ENCODE measurements around the gene TMC8.
A peak's percentile ranks its signal among the peaks of the same experiment; 100 is the strongest.
"Not testable (repeated sequence)": the region's sequence is repeated elsewhere in the genome, so short reads cannot be mapped to it uniquely, and the experiment has no call there.

TMC8 gene

DNA sequence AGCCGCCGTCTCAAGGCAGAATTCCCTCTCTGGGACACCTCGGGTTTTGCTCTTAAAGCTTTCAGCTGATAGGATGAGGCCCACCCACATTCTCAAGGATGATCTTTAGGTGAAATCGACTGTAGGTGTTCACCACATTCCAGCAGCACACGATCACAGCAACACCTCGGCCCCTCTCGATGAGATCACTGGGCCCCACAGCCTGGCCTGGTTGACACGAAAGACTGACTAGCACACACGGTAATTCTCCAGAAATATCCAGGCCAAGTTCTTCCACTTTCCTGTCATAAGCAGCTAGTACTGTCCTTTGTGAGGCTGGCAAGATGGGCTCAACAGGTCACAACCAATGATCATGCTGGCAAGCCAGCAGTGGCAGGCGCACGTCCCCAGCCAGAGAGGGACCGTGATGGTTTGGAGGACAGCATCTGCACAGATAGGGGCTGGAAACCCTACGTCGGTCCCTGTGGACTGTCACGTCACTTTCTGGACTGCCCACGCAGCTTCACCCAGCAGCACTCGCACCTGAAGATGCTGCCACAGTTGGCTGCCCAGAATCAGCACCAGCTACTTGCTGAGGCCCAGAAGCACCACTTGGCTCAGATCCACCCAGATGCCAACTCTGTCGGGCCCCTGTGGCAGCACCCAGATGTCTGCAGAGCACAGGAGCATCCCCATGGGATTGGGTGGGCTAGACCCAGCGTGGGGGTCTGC, 19.4 kb upstream of the TMC8 start:
- no peak for DNase-seq

DNA sequence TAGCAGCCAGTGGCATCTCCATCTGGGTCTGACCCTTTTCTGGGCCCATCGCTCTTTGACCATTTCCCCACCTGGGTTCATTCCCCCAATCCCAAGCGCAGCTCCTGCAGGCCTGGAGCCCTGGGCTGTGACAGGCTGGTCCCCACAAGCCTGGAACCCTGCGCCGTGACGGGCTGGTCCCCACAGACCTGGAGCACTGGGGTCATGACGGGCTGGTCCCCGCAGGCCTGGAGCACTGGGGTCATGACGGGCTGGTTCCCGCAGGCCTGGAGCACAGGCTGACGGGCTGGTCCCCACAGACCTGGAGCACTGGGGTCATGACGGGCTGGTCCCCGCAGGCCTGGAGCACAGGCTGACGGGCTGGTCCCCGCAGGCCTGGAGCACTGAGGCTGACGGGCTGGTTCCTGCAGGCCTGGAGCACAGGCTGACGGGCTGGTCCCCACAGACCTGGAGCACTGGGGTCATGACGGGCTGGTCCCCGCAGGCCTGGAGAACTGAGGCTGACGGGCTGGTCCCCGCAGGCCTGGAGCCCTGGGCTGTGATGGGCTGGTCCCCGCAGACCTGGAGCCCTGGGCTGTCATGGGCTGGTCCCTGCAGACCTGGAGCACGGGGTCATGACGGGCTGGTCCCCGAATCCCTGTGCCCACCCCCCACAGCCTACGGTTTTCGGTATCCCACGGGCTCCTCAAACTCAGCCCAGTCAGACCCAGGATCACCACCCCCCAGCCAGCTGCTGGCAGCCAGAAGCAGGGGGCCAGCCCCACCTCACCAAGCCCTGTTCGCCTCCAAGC, 18.6 kb upstream of the TMC8 start:
- no peak for DNase-seq

DNA sequence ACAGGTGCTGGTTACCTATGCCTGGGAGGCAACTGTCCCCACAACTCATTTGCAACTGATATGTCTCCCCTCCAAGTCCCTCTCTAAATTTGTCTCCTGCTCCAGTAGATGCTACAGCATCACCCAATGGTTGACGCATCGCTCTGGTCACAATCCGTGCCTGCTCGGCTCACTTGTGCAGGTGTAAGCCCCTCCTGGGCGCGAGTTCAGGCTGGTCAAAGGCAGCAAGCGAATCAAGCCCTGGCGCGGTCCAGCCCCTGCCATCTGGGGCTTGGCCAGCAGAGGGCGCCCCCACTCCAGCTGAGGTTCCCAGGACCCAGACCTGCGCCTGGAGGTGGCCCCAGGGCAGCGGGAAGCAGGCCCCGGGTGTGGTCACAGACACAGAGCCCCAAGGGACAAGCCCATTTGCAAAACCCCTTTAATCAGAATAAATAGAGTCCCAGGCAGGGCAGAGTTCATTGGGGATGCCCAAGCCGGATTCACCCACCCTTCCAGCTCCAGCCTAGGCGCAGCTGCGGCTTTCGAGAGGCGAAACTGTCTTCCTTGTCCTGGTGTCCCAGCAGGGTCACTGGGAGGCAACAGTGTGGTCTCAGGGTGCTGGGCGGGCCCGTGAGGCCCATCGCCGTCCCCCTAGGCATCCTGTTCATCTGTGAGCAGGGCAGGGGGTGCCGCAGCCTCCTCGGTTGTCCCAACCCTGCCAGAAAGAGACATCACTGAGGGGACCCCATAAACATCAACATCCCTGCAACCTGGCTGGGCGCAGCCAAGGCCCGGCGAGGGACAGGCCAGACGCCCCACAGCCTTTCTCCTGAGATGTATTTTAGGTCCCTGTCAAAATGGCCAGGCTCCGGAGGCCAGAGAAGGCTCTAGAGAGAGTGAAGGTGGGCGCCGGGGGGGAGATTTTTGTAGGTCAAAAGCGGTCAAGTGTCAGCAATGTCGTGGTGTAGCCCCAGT, 17.8 kb upstream of the TMC8 start:
- DNase-seq = peak; percentile 24 to 89

DNA sequence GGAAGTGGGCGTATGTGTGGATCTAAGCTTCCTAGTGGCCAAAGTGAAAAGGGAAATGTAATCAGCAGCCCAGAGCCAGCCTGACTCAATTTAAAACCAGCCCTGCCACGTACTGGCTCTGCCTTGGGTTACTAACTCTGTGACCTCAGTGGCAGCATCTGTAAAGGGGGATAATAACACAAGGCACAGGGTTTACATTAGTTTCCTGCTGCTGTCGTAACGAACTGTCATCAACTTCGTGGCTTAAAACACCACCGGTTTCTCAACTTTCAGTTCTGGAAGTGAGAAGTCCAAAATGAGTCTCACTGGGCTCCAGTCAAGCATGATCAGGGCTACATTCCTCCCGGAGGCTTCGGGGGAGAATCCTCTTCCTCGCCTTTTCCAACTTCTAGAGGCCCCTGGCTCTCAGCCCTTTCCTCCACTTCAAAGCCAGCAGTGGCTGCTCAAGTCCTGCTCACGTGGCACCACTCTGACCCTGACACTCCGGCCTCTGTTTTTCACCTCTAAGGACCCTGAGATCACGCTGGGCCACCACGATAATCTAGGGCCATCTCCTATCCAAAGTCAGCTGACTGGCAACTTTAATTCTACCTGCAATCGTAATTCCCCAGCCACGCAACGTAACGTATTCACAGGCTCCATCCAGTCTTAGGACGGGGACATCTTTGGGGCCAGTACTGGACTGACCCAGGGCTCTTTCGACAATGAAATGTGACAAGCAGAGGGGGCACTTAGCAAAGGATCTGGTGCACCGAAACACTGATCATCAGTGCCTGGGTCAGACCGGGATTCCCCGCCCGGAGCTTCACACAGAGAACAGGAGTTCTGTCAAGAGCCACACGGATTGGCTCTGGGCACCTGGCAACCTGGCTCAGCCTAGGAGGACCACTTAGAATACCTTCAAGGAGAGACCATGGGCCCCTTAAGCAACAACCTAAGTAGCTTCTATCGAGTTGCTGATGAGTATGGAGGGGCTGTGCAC, 16.5 kb upstream of the TMC8 start:
- DNase-seq = peak; percentile 39 to 40

DNA sequence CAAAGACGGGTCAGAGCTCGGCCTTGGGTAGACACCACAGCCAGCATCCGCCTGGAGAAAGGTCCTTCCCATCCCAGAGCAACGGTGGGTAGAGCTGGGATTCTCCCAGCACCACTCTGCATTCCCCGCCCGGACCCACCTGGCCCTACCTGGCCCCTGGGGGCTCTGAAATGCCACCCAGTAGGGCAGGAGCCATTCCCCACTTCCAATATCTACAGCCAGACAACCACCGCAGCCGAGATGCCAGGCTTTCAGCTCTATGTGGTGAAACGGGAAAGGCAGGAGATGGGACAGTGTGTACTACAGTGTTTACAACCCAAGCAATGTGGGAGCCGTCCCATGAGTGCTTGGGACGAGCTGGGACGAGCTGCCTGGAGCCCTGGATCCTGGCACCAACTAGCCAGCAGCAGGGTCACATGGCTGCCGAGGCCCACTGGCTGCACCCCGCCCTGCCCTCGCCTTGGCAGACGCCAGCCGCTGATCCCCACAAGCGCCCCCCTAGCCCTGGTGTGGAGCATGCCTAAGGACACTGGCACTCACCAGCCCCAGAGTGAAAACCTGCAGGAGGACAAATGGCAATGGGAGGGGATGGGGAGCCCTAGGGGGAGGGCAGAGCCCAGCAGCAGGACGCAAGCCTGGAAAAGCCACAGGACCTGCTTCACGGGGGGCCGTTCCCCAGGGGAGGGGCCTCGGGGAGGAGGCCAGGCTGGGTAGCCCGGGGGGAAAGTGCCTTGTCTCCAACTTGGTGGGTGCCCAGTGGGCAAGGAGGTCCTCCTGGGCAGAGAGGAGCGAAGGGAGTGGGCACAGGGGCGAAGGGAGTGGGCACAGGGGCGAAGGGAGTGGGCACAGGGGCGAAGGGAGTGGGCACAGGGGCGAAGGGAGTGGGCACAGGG, 15.5 kb upstream of the TMC8 start:
- no peak for DNase-seq

DNA sequence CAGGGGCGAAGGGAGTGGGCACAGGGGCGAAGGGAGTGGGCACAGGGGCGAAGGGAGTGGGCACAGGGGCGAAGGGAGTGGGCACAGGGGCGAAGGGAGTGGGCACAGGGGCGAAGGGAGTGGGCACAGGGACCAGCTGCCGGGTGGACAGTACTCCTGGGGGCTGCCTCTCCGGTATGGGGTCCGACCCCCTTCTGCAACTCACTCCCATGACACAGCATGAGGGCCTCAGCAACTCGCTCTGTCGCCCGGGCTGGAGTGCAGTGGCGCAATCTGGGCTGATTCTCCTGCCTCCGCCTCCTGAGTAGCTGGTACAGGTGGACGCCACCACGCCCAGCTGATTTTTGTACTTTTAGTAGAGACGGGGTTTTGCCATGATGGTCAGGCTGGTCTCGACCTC, 14.8 kb upstream of the TMC8 start:
- not testable (repeated sequence) for DNase-seq

DNA sequence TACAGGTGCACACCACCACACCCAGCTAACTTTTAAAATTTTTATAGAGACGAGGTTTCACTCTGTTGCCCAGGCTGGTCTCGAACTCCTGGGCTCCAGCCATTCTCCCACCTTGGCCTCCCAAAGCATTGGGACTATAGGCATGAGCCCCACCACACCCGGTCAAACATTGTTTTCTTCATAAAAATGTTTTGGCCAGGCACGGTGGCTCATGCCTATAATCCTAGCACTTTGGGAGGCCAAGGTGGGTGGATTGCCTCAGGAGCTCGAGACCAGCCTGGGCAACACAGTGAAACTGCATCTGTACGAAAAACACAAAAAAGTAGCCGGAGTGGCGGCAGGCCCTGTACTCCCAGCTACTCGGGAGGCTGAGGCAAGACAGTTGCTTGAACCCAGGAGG, 14.2 kb upstream of the TMC8 start:
- DNase-seq = no peak

DNA sequence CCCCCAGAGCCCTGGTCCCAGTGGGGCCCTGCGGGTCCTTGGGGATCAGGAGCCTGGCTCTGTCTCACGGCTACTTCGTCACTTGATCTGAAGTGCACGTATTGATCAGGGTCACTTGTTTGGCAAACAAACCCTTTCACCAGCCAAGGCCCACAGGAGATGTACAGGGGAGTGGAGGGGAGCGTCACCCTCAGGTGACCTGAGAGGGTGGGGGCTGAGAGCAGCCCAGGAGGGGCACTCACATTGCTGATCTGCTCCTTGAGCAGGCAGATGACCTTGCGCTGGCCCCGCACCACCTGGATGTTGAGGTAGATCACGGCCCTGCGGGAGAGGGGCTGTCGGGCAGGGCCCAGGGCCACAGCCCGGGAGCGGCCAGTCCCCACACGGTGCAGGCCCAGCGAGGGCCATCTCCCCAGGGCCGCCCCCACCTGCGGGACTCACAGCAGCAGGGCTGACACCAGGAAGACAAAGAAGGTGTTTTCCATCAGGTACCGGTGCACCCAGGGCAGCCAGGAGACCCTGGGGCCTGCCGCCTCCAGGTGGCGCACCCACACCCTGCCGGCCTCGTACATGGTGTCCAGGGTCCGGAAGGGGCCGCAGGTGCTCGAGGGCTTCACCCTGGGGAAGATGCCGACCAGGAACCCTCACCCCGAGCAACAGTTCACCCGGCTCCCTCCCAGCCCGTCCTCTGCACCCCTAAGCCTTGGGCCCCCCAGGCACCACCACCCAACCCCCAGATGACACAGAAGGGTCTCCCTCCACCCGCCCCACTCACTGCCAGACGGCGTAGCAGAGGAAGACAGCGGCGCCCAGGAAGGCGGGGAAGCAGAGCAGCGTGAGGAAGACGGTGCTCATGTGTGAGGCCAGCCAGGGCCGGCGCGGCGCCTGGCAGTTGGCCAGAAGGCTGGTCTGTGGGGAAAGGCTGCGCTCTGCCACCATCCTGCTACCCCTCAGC, 13.3 kb upstream of the TMC8 start:
- DNase-seq = no peak

DNA sequence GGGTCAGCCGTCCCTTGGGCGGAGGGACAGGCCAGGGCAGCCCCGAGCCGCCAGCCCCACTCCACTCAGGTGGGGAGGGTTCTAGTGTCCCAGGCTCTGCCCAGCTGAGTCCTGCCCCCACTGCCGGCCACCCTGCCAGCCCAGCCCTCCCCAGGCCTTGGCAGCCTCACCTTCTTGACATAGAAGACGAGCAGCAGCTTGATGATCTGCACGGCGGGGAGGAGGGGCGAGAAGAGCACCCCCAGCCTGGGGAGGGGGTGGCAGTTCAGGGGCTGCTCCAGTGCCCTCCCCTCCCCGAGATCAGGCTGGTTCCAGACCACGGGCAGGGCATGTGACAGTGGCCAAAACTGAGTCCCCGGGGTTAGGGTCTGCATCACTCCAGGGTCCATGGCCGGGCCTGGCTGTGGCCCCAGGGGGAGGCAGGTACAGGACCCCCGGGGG, 11.8 kb upstream of the TMC8 start:
- no peak for DNase-seq

DNA sequence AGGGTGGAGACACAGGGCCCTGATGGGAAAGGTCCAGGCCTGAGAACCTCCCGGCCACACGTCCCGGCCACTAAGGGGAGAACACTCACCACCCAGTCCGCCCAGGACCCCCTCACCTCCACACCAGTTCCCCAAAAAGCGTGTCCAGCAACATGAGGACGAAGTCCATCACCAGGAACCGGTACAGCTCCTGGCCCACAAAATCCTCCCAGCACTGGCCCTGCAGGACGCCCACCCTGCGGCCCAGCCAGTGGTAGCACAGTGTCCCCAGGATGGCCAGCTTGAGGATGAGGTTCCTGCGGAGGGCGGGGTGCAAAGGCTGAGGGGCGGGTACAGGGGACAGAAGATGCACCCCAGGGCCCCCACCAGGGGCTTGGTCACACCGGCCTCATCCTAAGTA, 10.0 kb upstream of the TMC8 start:
- no peak for DNase-seq

DNA sequence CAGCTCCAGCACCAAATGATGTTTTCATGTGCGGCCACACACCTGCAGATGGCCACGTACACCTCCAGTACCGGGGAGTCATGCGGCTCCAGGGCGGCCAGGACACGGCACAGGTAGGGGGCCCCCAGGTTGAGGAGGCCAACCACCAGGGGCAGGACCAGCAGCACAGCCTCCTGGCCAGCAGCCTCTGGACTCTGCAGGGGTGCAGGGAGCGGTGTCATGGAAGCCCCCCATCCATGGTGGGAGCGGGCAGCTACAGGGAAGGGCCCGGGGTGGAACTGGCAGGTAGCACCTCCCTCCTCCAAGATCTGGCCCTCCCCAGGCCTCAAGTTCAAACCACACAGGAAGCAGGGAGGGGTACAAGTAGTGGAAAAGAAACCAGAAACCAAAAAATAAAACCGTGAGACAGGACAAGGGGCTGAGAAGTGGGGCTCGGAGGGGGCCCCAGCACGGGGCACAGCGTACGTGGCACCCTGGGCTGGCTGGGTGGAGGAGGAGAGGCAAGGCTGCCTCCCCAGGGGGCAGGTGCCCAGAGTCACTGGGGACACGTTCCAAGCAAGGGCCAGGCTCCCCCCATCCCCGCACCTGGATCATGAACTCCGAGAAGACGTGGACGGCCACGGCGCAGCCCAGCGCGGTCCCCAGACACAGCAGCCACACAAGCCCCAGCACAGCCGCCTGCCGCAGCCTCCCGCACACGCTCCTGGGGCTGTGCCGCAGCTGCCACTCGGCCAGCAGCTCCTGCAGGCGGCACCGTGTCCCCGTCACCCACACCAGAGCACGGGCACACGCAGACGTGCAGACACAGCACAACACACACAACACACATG, 9.4 kb upstream of the TMC8 start:
- DNase-seq = no peak

DNA sequence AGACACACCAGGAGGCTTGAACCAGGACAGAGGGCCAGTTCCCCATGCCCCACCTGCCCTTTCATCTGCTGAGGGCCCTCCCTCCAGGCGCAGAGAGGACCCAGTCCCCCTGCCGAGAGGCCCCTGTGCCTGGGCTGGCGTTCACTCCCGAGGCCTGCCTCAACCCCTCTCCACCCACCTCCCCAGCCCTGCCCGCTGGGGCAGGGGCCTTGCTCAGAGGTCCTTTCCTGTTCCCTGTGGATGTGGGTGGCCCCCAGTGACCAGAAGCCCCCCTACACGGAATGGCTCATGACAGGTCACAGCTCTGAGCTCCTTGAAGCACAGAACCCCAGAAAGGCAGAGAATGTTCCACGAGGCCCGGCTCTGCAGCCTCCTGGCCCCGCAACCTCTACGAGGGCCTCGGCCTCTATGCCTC, 8.8 kb upstream of the TMC8 start:
- DNase-seq = no peak

DNA sequence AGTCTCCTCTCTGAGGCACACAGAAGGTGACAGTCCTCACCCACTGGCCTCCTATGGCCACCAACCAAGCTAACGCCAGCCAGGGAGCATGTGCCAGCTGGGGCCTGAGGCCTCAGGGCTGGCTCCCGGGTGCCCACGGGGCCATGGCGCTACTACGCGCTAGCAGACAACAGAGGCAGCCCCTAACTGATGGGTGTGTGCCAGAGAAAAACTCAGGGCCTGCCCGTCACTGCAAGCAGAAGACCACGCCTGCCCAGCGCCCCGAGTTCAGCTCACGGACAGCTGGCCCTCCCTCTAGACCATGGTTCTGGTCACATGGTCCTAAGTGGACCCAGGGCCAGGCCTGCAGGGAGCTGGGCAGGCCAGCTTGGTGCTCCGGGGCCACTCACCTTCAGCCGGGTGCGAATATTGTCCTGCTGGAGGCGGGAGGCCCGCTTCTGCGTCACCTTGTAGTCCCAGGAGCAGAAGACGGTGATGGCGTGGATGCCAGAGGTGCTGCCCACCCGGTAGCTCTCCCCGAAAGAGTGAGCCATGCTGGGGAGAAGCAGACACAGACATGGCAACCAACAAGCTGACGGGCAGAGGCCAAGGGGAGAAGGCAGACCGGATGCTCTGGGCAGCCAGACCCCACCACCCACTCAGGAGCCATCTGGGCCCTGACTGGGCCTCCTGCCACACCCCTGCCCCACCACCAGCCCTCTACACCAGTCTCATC, 8.2 kb upstream of the TMC8 start:
- no peak for DNase-seq

DNA sequence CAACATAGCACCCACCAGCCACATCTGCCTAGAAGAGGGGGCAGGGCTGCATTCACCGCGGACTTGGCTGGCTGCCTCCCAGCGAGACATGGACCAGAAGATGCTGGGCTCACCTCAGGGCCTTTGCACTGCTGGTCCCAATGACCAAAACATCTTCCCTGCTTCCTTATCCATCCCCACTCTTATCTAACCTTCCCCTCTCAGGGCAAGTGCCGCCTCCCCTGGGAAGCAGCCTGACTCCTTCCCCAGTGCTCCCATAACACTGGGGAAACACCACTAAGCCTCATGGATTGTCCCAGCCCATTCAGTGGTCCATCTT, 7.7 kb upstream of the TMC8 start:
- DNase-seq = no peak

DNA sequence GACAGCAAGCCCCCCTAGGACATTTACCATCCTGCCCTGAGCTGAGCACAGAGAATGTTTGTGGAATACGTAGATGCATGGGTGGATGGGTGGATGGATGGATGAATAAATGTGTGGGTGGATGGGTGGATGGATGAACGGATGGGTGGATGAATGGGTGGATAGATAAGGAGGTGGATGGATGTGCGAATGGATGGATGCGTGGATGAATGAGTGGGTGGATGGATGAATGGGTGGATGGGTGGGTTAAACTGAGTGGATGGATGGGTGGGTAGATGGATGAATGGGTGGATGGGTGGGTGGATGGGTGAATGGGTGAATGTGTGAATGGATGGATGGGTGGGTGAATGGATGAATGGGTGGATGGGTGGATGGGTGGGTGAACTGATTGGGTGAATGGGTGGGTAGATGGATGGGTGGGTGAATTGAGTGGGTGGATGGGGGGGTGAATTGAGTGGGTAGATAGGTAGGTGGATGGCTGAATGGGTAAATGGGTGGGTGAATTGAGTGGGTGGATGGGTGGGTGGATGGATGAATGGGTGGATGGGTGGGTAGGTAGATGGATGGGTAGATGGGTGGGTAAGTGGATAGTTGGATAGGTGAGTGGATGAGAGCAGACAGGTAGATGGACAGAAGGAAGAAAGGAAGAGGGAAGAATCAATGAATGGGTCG, 7.2 kb upstream of the TMC8 start:
- no peak for DNase-seq

DNA sequence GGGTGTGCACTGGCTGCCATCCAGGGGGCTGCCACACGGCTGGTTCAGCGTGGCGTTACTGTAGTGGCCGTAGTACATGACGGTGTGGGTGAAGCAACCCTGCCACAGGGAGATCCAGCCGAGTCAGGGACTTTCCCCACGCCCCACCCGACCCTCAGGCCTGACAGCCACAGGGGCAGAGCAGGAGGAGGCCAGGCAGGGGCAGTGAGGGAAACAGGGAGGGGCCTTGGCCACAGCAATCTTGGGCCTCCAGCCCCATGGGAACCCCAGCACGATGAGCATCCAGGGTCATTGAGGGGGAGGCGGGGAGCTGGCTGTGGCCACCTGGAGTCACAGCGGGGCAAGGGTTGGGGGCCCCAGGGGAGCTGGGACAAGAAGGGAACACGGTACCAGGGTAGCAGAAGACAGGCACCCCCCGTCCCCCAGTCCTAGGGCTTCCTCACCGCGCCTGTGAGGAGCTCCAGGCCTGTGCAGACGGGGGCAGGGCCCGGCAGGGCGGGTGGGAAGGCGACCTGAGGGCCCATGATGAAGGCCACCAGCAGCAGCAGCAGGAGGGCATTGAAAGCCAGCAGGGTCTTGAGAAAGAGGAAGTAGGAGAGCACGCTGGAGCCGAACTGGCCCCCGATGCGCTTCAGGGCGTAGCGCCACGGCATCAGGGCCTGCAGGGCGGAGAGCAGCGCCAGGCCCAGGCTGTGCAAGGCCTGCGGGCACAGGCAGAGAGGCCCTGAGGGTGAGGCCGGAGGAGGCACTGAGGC, 6.3 kb upstream of the TMC8 start:
- peak; percentile 20 to 27 for DNase-seq

DNA sequence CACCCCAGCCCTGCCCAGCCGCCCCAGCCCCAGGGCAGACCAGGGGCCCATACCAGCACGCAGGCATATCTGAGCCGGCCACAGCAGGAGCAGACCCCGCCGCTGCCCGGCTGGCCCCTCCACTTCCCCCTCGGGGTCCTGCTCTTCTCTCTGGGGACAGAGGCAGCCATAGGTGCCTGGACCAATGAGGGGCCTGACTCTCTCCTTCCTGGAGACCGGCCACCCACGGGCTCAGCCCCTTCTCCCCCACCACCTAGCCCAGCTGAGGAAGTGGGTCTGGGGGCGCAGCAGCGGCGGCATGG, 5.8 kb upstream of the TMC8 start:
- DNase-seq = no peak
